ENCODE data around the gene SLC22A23. TPM values are rescaled to one million over a fixed set of nuclear protein-coding genes. Genes with fewer than 3 reads are reported as not detected.

Gene SLC22A23
- total RNA-seq, 1 donor from 2014 or later: 18.7 TPM

DNA sequence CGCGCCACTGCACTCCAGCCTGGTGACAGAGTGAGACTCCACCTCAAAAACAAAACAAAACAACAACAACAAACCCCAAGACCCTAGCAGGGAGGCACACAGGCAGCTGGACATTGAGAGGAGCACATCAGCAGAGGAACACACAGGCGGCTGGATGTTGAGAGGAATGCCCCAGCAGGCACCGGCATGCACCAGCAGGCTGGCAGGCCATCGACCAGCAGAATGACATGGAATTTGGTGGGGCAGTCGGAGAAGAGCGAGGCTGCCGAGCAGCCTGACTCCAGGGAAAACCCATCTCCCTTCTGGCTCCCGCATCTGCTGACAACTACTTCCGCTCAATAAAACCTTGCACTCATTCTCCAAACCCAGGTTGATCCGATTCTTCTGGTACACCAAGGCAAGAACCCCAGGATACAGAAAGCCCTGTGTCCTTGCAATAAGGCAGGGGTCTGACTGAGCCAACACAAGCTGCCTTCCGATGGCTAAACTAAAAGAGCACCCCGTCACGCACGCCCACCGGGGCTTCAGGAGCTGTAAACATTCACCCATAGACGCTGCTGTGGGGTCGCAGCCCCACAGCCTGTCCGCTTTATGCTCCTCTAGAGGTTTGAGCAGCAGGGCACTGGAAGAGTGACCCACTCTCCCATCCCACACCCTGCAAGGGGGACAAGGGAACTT lies 60.2 kb downstream of the SLC22A23 start:
- FAIRE-seq: no peak
- Histone ChIP-seq H3K4me3 (ENCODE audit: low read depth, low read length) (no peak overlapping the region), H3K36me3 (ENCODE audit: control insufficient read depth, insufficient read depth, low read length) (no peaks in the 10 kb centered on the region), H3K27me3 (ENCODE audit: control insufficient read depth, insufficient read depth, low read length) (no peaks in the 10 kb centered on the region)
- peak; percentile 49 for DNase-seq (ENCODE audit: low read depth)
- TF ChIP-seq, protein P1, sequence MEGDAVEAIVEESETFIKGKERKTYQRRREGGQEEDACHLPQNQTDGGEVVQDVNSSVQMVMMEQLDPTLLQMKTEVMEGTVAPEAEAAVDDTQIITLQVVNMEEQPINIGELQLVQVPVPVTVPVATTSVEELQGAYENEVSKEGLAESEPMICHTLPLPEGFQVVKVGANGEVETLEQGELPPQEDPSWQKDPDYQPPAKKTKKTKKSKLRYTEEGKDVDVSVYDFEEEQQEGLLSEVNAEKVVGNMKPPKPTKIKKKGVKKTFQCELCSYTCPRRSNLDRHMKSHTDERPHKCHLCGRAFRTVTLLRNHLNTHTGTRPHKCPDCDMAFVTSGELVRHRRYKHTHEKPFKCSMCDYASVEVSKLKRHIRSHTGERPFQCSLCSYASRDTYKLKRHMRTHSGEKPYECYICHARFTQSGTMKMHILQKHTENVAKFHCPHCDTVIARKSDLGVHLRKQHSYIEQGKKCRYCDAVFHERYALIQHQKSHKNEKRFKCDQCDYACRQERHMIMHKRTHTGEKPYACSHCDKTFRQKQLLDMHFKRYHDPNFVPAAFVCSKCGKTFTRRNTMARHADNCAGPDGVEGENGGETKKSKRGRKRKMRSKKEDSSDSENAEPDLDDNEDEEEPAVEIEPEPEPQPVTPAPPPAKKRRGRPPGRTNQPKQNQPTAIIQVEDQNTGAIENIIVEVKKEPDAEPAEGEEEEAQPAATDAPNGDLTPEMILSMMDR (IDR thresholded peaks at IDR 0.05; ENCODE audit: insufficient read depth, low read length, severe bottlenecking): no peak

DNA sequence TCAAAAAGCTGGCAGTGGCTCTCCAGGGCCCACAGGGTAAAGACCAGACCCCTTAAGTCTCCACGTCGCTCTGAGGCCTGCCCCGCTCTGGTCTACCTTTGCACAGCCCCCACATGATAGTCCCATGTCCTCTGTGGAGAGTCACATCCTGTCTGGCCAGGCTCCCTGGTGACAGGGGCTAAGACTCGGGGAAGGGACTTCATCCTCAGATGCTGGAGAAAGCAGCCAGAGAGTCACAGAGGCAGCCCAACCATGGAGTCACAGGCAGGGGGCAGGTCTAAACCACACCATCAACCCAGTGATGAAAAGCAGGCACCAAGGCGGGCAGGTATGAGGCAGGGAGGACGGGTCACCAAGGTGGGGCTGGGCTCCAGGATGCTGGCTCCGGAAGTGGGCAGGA lies 62.2 kb downstream of the SLC22A23 start:
- FAIRE-seq (no peak), DNase-seq (ENCODE audit: low read depth) (no peak)
- TF ChIP-seq, protein P1 (IDR thresholded peaks at IDR 0.05; ENCODE audit: insufficient read depth, low read length, severe bottlenecking): no peak
- Histone ChIP-seq H3K36me3 (ENCODE audit: control insufficient read depth, insufficient read depth, low read length) (no peaks in the 10 kb centered on the region), H3K27me3 (ENCODE audit: control insufficient read depth, insufficient read depth, low read length) (no peaks in the 10 kb centered on the region), H3K4me3 (ENCODE audit: low read depth, low read length) (no peak overlapping the region)

DNA sequence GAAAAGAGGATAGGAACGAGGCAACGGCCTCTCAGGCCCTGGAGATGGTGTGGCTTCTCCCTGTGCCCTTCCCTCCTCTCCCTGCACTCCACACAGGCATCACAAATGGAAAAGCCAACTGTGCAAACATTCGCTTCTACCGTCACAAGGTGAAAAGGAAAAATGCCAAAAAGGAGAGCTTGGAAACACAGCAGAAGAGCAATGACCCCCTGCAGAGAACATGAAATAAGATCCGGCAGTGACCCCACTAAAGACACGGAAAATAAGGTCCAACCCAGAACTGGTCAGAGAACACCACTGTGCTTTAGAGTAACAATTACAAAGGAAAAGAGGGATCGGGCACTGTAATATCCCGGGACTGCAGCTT lies 63.0 kb downstream of the SLC22A23 start:
- no peaks in the 10 kb centered on the region for H3K27me3 ChIP-seq (ENCODE audit: control insufficient read depth, insufficient read depth, low read length)
- TF ChIP-seq, protein P1 (IDR thresholded peaks at IDR 0.05; ENCODE audit: insufficient read depth, low read length, severe bottlenecking): no peak
- no peak for FAIRE-seq
- no peak overlapping the region for H3K4me3 ChIP-seq (ENCODE audit: low read depth, low read length)
- peaks cover 4% of the 10 kb centered on the region for H3K36me3 ChIP-seq (ENCODE audit: control insufficient read depth, insufficient read depth, low read length)
- no peak for DNase-seq (ENCODE audit: low read depth)

DNA sequence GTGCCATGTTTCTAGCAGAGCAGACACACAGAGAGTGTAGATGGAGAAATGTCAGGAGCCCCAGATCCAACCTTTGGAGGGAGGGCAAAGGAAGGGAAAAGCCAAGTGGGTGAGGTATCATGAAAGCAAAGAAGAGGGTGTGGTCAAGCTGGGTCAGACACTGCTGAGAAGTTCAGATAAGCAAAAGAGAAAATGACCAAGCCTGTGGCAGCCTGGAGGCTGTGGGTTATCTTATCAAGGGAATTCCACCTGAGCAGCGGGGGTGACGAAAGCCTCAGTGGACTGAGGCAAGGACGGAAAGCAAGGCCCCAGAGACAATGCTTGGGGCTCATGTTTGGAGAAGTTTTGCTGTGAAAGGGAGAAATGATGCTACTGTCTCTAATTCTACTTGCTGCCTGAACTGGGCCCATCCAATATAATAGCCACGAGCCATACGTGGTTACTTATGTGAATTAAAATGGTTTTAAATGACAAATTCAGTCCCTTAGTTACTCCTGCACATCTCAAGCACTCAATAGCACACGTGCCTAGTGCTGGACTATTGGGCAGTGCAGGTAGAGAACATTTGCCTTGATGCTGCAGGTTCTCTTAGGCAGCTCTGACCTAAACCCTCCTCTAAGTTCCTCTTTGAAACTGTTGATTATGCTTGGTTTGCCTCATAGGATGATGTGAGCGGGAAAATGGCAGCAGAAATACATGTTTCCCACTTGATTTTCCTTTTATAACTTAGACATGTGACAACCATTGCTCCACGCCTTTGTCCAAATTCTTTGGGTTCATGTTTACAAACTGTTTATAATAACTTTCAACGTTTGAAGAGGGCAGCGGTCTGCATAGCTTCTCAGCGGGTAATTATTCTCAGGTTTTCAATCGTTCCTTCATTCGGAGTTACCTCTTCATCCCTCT lies 63.7 kb downstream of the SLC22A23 start:
- Histone ChIP-seq H3K36me3 (ENCODE audit: control insufficient read depth, insufficient read depth, low read length) (peaks cover 4% of the 10 kb centered on the region), H3K27me3 (ENCODE audit: control insufficient read depth, insufficient read depth, low read length) (no peaks in the 10 kb centered on the region), H3K4me3 (ENCODE audit: low read depth, low read length) (no peak overlapping the region)
- FAIRE-seq (no peak), DNase-seq (ENCODE audit: low read depth) (no peak)
- TF ChIP-seq, protein P1 (IDR thresholded peaks at IDR 0.05; ENCODE audit: insufficient read depth, low read length, severe bottlenecking): no peak

DNA sequence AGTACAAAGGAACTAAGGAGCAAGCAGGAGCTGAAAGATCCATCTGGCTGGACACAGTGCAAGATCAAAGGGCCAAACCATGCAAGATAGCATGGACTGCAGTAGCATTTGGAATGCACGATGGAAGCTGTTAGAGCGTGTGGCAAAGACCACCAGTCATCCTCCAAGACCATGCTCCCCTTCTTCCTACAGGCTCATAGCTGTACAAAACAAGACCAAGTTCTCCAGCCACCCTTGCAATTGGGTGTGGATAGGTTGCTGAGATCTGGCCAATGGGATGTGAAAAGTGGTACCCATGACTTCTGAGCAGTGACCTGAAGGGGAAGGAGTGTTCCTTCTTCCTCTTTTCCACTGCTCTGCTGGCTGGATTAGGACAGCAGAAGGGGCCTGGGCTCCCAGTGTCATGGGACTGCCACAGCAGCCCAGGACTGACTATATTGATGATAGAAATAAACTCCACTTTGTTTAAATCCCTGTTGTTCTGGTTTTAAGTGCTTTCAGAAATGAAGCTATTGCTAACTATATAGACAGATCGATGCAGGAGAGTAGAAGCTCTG lies 64.9 kb downstream of the SLC22A23 start:
- H3K36me3 ChIP-seq (ENCODE audit: control insufficient read depth, insufficient read depth, low read length): peaks cover 7% of the 10 kb centered on the region
- DNase-seq (ENCODE audit: low read depth) (no peak), FAIRE-seq (no peak)
- no peaks in the 10 kb centered on the region for H3K27me3 ChIP-seq (ENCODE audit: control insufficient read depth, insufficient read depth, low read length)
- TF ChIP-seq, protein P1 (IDR thresholded peaks at IDR 0.05; ENCODE audit: insufficient read depth, low read length, severe bottlenecking): no peak
- H3K4me3 ChIP-seq (ENCODE audit: low read depth, low read length): no peak overlapping the region

Data from bronchial epithelial cell (primary cell).